Ishikawa (cell line): ENCODE data around the gene PKIG.

Experiments
- CEBPB ChIP-seq: IDR thresholded peaks from 2 replicates; pipeline ENCODE4 v1.6.1; 2012
- CREB1 ChIP-seq: IDR thresholded peaks from 2 replicates; pipeline ENCODE4 v1.6.1; 2012; ENCODE audit warnings: low read depth
- EGR1 ChIP-seq: IDR thresholded peaks from 2 replicates; pipeline ENCODE4 v1.6.1; 2012
- EP300 ChIP-seq: IDR thresholded peaks from 2 replicates; pipeline ENCODE4 v1.6.1; 2012; ENCODE audit warnings: borderline replicate concordance
- FOXM1 ChIP-seq: IDR thresholded peaks from 2 replicates; pipeline ENCODE4 v1.6.1; 2012; ENCODE audit warnings: low read depth, borderline replicate concordance
- NFIC ChIP-seq: IDR thresholded peaks from 2 replicates; pipeline ENCODE4 v1.6.1; 2012
- RAD21 ChIP-seq: IDR thresholded peaks from 2 replicates; pipeline ENCODE4 v1.6.1; 2012; ENCODE audit warnings: low read depth
- TAF1 ChIP-seq: IDR thresholded peaks from 2 replicates; pipeline ENCODE4 v1.6.1; 2012; ENCODE audit warnings: low read depth, mild to moderate bottlenecking
- TCF12 ChIP-seq: IDR thresholded peaks from 2 replicates; pipeline ENCODE4 v1.6.1; 2012; ENCODE audit warnings: low read depth
- TEAD4 ChIP-seq: IDR thresholded peaks from 2 replicates; pipeline ENCODE4 v1.6.1; 2012
- YY1 ChIP-seq: IDR thresholded peaks from 2 replicates; pipeline ENCODE4 v1.6.1; 2012; ENCODE audit warnings: low read depth
- ZBTB7A ChIP-seq: IDR thresholded peaks from 2 replicates; pipeline ENCODE4 v1.6.1; 2012; ENCODE audit warnings: low read depth
- TF ChIP-seq, protein P1 (sequence below): IDR thresholded peaks from 2 replicates; pipeline ENCODE4 v1.6.1; 2012
- TF ChIP-seq, protein P2 (sequence below): IDR thresholded peaks from 2 replicates; pipeline ENCODE4 v1.6.1; 2012; ENCODE audit warnings: low read depth, mild to moderate bottlenecking
- TF ChIP-seq, protein P3 (sequence below): IDR thresholded peaks from 2 replicates; pipeline ENCODE4 v1.6.1; 2012

PKIG gene

DNA sequence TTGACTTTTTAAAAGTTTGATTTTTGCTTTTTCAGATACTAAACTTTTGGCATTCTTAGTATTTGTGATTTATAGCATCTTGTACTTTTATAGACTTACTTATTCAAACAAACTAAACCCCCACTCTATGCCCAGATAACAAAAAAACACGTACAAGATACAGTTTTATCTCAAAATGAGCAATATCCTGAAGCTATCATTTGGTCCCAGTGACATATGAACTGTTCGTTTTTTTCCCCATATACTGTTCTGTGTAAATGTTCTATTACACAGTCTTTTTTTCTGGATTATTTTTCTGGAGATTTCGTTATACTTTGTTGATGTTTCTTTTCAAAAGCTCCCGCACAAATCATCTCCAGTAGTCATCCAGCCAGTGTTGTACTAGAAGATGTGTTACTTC is 33.3 kb upstream of the PKIG start:
- TF ChIP-seq TCF12 (no peak), EGR1 (no peak), TEAD4 (no peak), ZBTB7A (no peak), TAF1 (no peak), YY1 (no peak), RAD21 (no peak), EP300 (no peak), CEBPB (no peak), NFIC (no peak), FOXM1 (no peak), CREB1 (no peak)
- TF ChIP-seq, protein P1, sequence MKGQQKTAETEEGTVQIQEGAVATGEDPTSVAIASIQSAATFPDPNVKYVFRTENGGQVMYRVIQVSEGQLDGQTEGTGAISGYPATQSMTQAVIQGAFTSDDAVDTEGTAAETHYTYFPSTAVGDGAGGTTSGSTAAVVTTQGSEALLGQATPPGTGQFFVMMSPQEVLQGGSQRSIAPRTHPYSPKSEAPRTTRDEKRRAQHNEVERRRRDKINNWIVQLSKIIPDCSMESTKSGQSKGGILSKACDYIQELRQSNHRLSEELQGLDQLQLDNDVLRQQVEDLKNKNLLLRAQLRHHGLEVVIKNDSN, result no peak
- TF ChIP-seq, protein P2, sequence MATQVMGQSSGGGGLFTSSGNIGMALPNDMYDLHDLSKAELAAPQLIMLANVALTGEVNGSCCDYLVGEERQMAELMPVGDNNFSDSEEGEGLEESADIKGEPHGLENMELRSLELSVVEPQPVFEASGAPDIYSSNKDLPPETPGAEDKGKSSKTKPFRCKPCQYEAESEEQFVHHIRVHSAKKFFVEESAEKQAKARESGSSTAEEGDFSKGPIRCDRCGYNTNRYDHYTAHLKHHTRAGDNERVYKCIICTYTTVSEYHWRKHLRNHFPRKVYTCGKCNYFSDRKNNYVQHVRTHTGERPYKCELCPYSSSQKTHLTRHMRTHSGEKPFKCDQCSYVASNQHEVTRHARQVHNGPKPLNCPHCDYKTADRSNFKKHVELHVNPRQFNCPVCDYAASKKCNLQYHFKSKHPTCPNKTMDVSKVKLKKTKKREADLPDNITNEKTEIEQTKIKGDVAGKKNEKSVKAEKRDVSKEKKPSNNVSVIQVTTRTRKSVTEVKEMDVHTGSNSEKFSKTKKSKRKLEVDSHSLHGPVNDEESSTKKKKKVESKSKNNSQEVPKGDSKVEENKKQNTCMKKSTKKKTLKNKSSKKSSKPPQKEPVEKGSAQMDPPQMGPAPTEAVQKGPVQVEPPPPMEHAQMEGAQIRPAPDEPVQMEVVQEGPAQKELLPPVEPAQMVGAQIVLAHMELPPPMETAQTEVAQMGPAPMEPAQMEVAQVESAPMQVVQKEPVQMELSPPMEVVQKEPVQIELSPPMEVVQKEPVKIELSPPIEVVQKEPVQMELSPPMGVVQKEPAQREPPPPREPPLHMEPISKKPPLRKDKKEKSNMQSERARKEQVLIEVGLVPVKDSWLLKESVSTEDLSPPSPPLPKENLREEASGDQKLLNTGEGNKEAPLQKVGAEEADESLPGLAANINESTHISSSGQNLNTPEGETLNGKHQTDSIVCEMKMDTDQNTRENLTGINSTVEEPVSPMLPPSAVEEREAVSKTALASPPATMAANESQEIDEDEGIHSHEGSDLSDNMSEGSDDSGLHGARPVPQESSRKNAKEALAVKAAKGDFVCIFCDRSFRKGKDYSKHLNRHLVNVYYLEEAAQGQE, result no peak
- TF ChIP-seq, protein P3, sequence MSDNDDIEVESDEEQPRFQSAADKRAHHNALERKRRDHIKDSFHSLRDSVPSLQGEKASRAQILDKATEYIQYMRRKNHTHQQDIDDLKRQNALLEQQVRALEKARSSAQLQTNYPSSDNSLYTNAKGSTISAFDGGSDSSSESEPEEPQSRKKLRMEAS, result no peak

DNA sequence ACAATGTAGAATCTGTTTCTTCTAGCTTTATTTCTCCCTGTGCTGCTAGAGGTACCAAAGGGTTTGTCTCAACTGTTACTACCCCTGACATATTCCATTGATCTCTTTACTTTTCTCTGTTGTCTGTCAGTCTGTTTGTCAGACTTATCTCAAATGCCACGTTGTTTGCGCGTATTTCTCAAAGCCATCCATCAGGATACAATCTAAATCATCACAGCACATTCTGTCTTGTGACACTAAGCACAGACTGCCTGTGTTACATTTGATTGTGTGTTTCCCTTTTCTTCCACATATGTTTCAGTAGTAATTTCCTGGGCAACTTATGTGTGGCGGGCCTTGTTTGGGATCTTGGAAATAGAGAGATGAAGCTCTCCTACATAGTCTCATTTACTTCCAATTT is 30.3 kb upstream of the PKIG start:
- TF ChIP-seq FOXM1 (no peak), CEBPB (no peak), YY1 (no peak), EGR1 (no peak), RAD21 (no peak), EP300 (no peak), CREB1 (no peak), NFIC (no peak), ZBTB7A (no peak)
- TF ChIP-seq, protein P2, result no peak
- TF ChIP-seq, protein P1, result no peak

DNA sequence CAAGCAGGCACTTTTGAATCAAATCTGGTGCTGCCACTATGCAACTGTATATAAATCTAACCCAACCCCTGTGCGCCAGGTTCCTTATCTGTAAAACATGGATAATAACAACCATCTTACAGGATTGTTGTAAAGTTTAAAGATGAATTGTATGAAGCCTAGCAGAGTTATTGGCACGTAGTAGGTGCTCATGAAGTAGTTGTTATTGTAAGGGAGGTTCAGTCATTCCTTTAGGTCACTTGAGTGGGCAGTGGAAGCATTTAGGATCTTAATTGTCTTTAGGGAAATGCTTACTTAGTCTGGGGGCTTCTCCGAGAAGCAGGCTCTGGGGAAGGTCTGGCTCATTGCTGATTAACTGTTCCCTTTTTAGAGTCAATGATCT is 29.8 kb upstream of the PKIG start:
- TF ChIP-seq, protein P2, result no peak
- no peak for TF ChIP-seq CREB1
- no peak for TF ChIP-seq FOXM1
- TF ChIP-seq TEAD4, result no peak
- TF ChIP-seq, protein P3, result no peak
- no peak for TF ChIP-seq RAD21
- TF ChIP-seq YY1, result no peak
- TF ChIP-seq EGR1, result no peak
- no peak for TF ChIP-seq TCF12
- TF ChIP-seq CEBPB, result no peak
- no peak for TF ChIP-seq ZBTB7A
- TF ChIP-seq, protein P1, result no peak
- no peak for TF ChIP-seq TAF1
- no peak for TF ChIP-seq NFIC
- no peak for TF ChIP-seq EP300

DNA sequence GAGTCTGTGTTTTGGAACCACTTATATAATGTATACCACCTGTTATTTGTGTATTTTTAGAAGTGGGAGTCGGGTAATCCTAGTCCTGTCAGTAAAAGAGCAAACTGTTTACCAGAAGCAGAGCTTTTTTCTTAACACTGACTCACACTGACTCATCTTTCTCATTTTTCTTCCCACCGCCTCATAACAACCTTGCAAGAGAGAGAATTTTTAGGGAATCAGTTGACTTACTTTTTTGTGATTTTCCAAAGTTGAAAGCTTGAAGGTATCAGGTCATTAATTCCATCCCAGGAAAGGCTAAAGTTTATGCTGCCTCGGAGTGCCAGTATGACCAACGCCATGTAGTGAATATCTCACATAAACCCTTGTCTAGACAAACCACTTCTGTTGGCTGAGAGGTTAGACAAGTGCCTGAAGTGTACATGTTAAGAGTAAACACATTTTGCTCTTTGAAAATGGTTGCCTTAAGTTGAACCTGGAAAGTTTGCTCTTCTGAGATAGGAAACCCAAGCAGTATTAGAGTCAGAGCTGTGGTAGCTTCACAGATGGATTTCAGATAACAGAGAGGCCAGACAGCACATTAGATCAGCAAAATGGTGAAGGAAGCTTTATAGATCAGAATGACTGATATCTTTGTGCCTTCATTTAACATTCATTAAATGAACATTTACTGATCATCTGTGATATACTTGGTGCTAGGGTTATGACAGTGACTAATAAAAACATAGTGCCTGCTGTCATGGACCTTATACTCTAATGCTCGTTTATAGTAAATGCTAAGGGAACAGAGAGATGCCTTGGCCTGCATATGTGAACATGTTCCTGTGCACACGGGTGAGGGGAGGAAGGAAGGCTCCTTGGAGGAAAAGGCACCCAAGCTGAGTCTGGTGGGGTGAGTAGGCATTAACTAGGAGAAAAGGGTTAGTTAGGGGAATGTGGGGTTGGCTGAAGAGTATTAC is 29.1 kb upstream of the PKIG start:
- no peak for TF ChIP-seq NFIC
- TF ChIP-seq, protein P2, result no peak
- no peak for TF ChIP-seq EP300
- TF ChIP-seq EGR1, result no peak
- TF ChIP-seq ZBTB7A, result no peak
- TF ChIP-seq, protein P1, result no peak
- TF ChIP-seq RAD21, result no peak
- TF ChIP-seq TAF1, result no peak
- no peak for TF ChIP-seq TCF12
- no peak for TF ChIP-seq CEBPB
- TF ChIP-seq, protein P3, result no peak
- no peak for TF ChIP-seq YY1
